Erythroblast (primary cell): ENCODE measurements around the gene ARRDC3.
"Not testable (repeated sequence)": the region's sequence is repeated elsewhere in the genome, so short reads cannot be mapped to it uniquely, and the experiment has no call there.

Experiments used
- DNase-seq, 2 experiments: peaks; one replicate each; lab custom pipeline; 2025; lab: John Stamatoyannopoulos, UW
- GATA1 ChIP-seq: IDR thresholded peaks from 2 replicates; pipeline ENCODE4 v1.6.1; 2011; ENCODE audit warnings: low read depth, mild to moderate bottlenecking, control low read depth, low read length, moderate library complexity
- POLR2A ChIP-seq: IDR thresholded peaks from 2 replicates; pipeline ENCODE4 v1.6.1; 2011; ENCODE audit warnings: mild to moderate bottlenecking, low read length

ARRDC3 gene

GRCh38 chr5:91359962-91360609 lies 23.0 kb downstream of the ARRDC3 start:
- TF ChIP-seq GATA1 (no peak), POLR2A (no peak)
- no peak for DNase-seq

- DNase-seq: no peak
- no peak for TF ChIP-seq GATA1
- no peak for TF ChIP-seq POLR2A
Measured at GRCh38 chr5:91357806-91358205, 25.3 kb downstream of the ARRDC3 start.

GRCh38 chr5:91357012-91357634 lies 26.0 kb downstream of the ARRDC3 start:
- TF ChIP-seq GATA1: no peak
- no peak for DNase-seq

GRCh38 chr5:91354867-91355266 lies 28.2 kb downstream of the ARRDC3 start:
- not testable (repeated sequence) for DNase-seq

GRCh38 chr5:91352831-91353695 lies 30.1 kb downstream of the ARRDC3 start:
- no peak for TF ChIP-seq GATA1
- no peak for TF ChIP-seq POLR2A
- no peak for DNase-seq

GRCh38 chr5:91345461-91345860 lies 37.7 kb downstream of the ARRDC3 start:
- TF ChIP-seq GATA1 (no peak), POLR2A (no peak)
- DNase-seq: no peak

GRCh38 chr5:91344661-91345200 lies 38.4 kb downstream of the ARRDC3 start:
- not testable (repeated sequence) for DNase-seq

GRCh38 chr5:91343916-91344315 lies 39.2 kb downstream of the ARRDC3 start:
- no peak for TF ChIP-seq POLR2A
- DNase-seq: no peak

GRCh38 chr5:91342931-91343330 lies 40.2 kb downstream of the ARRDC3 start:
- DNase-seq: not testable (repeated sequence)

GRCh38 chr5:91341154-91341553 lies 42.0 kb downstream of the ARRDC3 start:
- no peak for TF ChIP-seq GATA1
- no peak for TF ChIP-seq POLR2A
- no peak for DNase-seq

- TF ChIP-seq GATA1: no peak
- no peak for TF ChIP-seq POLR2A
- DNase-seq: no peak
Measured at GRCh38 chr5:91340532-91340931, 42.6 kb downstream of the ARRDC3 start.

- DNase-seq: no peak
Measured at GRCh38 chr5:91339063-91339705, 43.9 kb downstream of the ARRDC3 start.

GRCh38 chr5:91332267-91333045 lies 50.7 kb downstream of the ARRDC3 start:
- DNase-seq: peak in 1 of 2 experiments; percentile 3
- TF ChIP-seq GATA1 (no peak), POLR2A (no peak)

More at GRCh38 chr5:91339063-91339705, 43.9 kb downstream of the ARRDC3 start:
- no peak for TF ChIP-seq POLR2A
- TF ChIP-seq GATA1: no peak

GRCh38 chr5:91331705-91332104 lies 51.4 kb downstream of the ARRDC3 start:
- no peak for DNase-seq
- TF ChIP-seq POLR2A (no peak), GATA1 (no peak)
